ENCODE measurements around the gene BLOC1S5.
A peak's percentile ranks its signal among the peaks of the same experiment; 100 is the strongest.

The BLOC1S5 gene

DNA sequence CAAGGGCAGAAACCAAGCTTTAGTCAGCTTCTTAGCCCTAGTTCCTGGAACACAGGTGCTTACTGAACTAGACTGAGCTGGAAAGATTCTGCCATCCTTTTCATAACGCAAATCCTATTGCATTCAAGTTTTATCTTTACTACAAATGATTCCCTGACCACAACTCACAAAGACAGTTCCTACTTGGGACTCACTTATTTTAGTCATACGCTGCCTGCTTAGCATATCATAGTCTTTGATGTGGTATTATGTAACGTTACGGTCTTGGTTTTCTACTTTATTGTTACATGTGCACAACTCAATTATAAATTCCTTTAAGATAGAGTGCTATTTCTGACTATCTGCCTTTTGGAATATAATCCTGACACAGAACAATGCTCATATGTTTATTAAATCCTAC is 59.1 kb downstream of the BLOC1S5 start:
- TF ChIP-seq CTCF (IDR thresholded peaks at IDR 0.05; ENCODE audit: low read depth, low read length) (no peak), POLR2A (IDR thresholded peaks at IDR 0.05; ENCODE audit: extremely low read depth, insufficient read length) (no peak), MYC (IDR thresholded peaks at IDR 0.05; ENCODE audit: low read depth, low read length) (no peak)
- TF ChIP-seq, protein P1, sequence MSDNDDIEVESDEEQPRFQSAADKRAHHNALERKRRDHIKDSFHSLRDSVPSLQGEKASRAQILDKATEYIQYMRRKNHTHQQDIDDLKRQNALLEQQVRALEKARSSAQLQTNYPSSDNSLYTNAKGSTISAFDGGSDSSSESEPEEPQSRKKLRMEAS (IDR thresholded peaks at IDR 0.05; ENCODE audit: low read depth, low read length) = no peak

DNA sequence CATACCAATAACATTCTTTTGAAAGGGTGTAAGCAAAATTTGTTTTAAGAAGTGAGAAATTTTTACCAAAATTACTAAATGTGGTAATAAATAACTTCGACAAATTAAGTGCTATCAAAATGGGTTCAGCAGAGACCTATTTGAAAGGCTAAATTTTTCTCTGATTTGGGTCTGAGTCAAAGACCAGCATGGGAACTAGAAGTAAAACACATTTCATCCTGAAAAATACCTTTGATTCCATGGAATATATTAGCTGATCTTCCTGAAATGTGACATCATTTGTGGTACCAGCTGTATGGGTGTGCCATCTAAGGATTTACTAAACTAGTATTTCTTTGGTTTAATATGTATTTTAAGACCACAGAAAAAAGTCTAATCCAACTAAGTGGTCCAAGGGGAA is 63.6 kb downstream of the BLOC1S5 start:
- DNase-seq (ENCODE audit: low read depth) = no peak
- TF ChIP-seq POLR2A (IDR thresholded peaks at IDR 0.05; ENCODE audit: extremely low read depth, insufficient read length) (no peak), MYC (IDR thresholded peaks at IDR 0.05; ENCODE audit: low read depth, low read length) (no peak), CTCF (IDR thresholded peaks at IDR 0.05; ENCODE audit: low read depth, low read length) (no peak)
- TF ChIP-seq, protein P1 (IDR thresholded peaks at IDR 0.05; ENCODE audit: low read depth, low read length) = no peak
- H3K4me3 ChIP-seq (ENCODE audit: low read depth, low read length) = no peak overlapping the region

More for the DNA sequence above, 59.1 kb downstream of the BLOC1S5 start:
- no peak overlapping the region for H3K4me3 ChIP-seq (ENCODE audit: low read depth, low read length)
- no peak for DNase-seq (ENCODE audit: low read depth)

- DNase-seq (ENCODE audit: low read depth) = no peak
- no peak overlapping the region for H3K4me3 ChIP-seq (ENCODE audit: low read depth, low read length)
- no peak for TF ChIP-seq MYC (IDR thresholded peaks at IDR 0.05; ENCODE audit: low read depth, low read length)
- no peak for TF ChIP-seq POLR2A (IDR thresholded peaks at IDR 0.05; ENCODE audit: extremely low read depth, insufficient read length)
- TF ChIP-seq, protein P1 (IDR thresholded peaks at IDR 0.05; ENCODE audit: low read depth, low read length) = no peak
- no peak for TF ChIP-seq CTCF (IDR thresholded peaks at IDR 0.05; ENCODE audit: low read depth, low read length)
Measured at GRCh38 chr6:8000188-8000596, 64.0 kb downstream of the BLOC1S5 start.

DNA sequence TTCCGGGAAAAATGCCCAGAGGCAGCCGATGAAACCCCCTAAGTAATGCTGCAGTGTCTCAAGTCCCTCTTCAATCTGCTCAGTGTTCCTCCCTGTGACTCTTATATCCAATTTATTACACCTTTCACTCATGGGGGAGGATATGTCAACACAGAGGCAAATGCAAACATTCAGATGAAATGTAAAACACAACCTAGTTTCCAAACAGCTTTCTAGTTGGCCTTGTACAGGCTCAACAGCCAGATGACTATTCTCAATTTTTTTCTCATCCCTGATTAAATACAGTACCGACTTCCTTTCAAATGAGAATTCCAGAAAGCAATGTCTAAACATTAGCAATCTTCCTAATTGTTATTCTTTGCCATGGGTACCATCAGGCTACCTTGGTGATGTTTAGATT is 65.0 kb downstream of the BLOC1S5 start:
- TF ChIP-seq CTCF (IDR thresholded peaks at IDR 0.05; ENCODE audit: low read depth, low read length) = no peak
- no peak for DNase-seq (ENCODE audit: low read depth)
- no peak overlapping the region for H3K4me3 ChIP-seq (ENCODE audit: low read depth, low read length)

DNA sequence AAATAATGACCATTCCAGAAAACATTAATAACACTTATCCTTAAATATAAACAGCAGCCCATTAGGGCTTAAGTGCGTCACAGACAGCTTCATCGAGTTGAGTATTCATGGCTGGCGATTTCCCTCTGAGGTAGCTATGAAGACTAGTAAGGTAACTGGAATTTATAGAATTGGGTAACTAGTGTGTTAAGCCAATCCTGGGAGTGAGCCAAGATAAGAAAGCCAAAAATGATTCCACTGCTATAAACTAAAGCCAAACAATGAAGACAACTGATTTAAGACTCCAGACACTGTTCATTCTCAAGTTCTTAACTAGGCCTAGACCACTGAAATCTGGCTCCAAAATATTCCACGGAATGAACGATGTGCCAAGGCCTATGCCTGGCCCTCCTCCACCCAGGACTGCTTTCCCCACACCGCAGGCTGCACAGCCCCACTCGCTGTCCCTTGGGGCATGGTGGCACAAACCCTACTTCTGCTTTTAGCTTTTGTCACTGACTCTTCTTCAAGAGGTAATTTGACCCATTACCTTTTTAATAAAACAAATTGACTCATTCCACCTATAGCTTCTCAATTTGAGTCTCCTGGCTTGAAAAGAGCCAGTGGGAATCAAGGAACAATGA is 66.0 kb downstream of the BLOC1S5 start:
- TF ChIP-seq POLR2A (IDR thresholded peaks at IDR 0.05; ENCODE audit: extremely low read depth, insufficient read length) = no peak
- no peak for TF ChIP-seq CTCF (IDR thresholded peaks at IDR 0.05; ENCODE audit: low read depth, low read length)
- TF ChIP-seq, protein P1 (IDR thresholded peaks at IDR 0.05; ENCODE audit: low read depth, low read length) = no peak
- TF ChIP-seq MYC (IDR thresholded peaks at IDR 0.05; ENCODE audit: low read depth, low read length) = no peak
- H3K4me3 ChIP-seq (ENCODE audit: low read depth, low read length) = no peak overlapping the region
- DNase-seq (ENCODE audit: low read depth) = peak; percentile 67

- no peak for TF ChIP-seq POLR2A (IDR thresholded peaks at IDR 0.05; ENCODE audit: extremely low read depth, insufficient read length)
- TF ChIP-seq, protein P1 (IDR thresholded peaks at IDR 0.05; ENCODE audit: low read depth, low read length) = no peak
Measured at GRCh38 chr6:7997286-7997685, 66.9 kb downstream of the BLOC1S5 start.

More at GRCh38 chr6:7997286-7997685, 66.9 kb downstream of the BLOC1S5 start:
- H3K4me3 ChIP-seq (ENCODE audit: low read depth, low read length) = no peak overlapping the region
- no peak for DNase-seq (ENCODE audit: low read depth)
